ENCODE measurements around the gene CDH20.

The CDH20 gene

DNA sequence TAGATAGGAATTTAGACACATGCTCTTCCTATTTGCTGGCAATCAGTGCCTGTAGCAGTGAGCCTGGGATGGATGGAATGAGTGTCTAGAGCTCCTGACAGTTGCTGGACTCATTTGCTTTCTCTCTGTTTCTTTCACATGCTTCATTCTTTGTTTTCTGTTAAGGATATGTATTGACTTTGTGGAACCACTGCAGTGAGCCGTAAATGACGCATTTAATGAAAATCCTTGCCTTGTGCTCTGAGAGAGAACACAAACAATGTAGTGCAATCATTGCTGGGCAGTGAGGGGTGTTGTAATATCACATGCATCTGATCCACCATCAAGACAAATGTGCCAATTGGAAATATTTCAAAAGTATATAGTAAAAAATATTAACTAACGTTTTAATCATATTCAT is 25.2 kb upstream of the CDH20 start:
- TF ChIP-seq, protein P1, sequence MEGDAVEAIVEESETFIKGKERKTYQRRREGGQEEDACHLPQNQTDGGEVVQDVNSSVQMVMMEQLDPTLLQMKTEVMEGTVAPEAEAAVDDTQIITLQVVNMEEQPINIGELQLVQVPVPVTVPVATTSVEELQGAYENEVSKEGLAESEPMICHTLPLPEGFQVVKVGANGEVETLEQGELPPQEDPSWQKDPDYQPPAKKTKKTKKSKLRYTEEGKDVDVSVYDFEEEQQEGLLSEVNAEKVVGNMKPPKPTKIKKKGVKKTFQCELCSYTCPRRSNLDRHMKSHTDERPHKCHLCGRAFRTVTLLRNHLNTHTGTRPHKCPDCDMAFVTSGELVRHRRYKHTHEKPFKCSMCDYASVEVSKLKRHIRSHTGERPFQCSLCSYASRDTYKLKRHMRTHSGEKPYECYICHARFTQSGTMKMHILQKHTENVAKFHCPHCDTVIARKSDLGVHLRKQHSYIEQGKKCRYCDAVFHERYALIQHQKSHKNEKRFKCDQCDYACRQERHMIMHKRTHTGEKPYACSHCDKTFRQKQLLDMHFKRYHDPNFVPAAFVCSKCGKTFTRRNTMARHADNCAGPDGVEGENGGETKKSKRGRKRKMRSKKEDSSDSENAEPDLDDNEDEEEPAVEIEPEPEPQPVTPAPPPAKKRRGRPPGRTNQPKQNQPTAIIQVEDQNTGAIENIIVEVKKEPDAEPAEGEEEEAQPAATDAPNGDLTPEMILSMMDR (conservative IDR thresholded peaks at IDR 0.05; ENCODE audit: low read length): no peak
- no peak for DNase-seq (ENCODE audit: low read depth)
- H3K4me3 ChIP-seq (ENCODE audit: low read length): no peak overlapping the region

DNA sequence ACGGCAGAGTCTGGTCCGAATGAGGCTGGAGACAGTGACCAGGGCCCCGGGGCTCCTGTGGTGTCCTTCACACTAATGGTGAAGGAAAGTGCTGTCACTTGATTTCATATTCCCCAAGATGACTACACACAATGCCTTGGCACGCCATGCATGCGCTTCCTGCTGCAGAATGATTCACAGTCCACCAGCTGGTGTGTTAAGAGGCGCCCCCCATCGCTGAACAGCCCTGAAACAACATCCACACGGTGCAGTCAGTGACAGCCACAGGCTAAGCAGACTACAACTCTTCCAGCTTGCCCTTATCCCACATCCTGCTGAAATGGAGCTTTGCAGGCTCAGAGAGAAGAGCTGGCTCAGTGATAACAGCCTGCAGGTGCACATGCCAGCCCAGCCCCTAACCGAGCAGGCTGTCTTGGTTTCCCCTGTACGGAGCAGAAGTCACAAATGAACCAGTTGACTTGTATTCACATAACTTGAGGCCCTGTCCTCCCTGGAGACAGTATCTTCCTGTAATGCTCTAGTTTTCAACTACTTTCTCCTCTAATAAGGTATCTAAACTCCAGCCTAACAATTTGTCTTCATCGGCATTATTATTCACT is 24.3 kb upstream of the CDH20 start:
- no peak for DNase-seq (ENCODE audit: low read depth)
- no peak overlapping the region for H3K4me3 ChIP-seq (ENCODE audit: low read length)

DNA sequence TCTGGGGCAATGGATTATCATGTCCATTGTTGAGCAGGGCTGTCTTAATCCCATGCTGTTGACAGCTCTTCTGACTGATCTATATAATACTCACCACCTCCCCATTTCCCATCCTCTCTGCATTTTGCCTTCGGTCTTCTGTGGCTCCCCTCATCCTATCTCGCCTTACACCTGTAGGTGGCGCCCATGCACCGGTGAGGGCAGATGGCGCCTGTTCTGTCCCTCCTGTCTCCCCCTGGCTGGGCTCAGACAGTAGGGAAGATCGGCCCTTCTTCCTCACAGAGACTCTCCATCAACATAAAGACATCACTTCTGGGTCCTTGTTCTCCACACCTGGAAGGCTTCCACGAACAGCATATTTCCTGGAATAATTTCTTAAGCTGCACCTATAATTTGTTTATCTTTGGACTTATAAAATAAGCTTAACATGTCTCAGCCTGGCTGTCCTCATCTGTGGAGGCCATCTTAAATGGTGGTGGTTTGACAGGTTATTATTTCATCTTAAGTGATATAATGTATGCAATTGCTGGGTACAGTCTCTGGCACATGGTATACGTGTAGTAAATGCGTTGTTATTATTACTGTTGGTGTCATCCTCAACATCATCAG is 10.9 kb upstream of the CDH20 start:
- DNase-seq (ENCODE audit: low read depth): peak; percentile 50
- H3K4me3 ChIP-seq (ENCODE audit: low read length): no peak overlapping the region
- TF ChIP-seq, protein P1 (conservative IDR thresholded peaks at IDR 0.05; ENCODE audit: low read length): peak; percentile 97

More for the DNA sequence above, 24.3 kb upstream of the CDH20 start:
- TF ChIP-seq, protein P1 (conservative IDR thresholded peaks at IDR 0.05; ENCODE audit: low read length): no peak

DNA sequence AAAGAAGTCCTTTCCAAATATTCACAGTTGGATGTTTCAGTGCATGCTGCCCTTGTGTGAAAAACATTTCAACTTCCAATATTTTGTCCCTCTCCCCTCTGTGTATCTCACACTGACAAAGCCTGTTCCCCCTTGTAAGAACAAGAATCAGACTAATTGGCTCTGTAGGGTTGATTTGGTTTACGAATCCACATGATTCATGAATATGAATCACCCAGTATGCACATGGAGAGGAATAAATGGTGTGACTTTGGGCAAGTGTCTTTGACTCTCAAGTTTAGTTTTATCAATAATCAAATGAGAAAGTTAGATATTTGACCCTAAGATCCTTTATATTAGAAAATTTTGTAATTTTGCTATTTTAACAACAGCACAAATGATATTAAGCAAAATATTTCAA is 9.3 kb upstream of the CDH20 start:
- no peak overlapping the region for H3K4me3 ChIP-seq (ENCODE audit: low read length)
- no peak for DNase-seq (ENCODE audit: low read depth)
- TF ChIP-seq, protein P1 (conservative IDR thresholded peaks at IDR 0.05; ENCODE audit: low read length): no peak

DNA sequence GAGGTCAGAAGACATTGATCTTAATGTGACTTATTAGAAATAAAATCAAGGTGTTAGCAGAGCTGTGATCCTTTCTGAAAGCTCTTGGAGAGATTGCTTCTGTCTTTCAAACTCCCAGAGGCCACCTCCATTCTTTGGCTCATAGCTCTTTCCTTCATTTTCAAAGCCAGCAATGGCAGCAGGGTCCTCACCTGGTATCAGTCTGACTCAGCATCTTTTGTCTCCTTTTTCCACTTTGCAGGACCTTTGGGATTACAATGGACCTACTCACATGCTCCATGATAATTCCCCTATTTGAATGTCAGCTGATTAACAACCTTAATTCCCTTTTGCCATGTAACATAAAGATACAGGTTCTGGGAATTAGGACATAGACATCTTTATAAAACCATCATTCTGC is 6.8 kb upstream of the CDH20 start:
- TF ChIP-seq, protein P1 (conservative IDR thresholded peaks at IDR 0.05; ENCODE audit: low read length): no peak
- no peak overlapping the region for H3K4me3 ChIP-seq (ENCODE audit: low read length)

DNA sequence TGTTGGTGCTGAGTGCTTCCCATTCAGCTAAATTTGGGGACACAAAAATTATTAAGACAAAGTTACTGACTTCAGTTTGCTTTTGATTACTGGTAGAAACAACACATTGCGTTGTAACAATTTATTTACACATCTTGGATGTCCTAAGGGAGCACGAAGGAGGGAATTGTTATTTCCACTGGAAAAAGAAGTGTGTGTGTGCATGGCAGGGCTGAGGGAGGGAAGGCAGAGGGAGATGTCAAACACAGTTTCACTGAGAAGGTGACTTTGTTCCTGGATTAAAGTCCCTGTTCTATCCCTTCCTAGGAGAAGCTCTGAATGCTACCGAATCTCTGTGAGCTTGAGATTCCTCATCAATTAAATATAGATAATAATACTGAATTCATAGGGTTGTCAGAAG is 3.8 kb upstream of the CDH20 start:
- no peak overlapping the region for H3K4me3 ChIP-seq (ENCODE audit: low read length)
- TF ChIP-seq, protein P1 (conservative IDR thresholded peaks at IDR 0.05; ENCODE audit: low read length): no peak
- DNase-seq (ENCODE audit: low read depth): no peak

More for the DNA sequence above, 6.8 kb upstream of the CDH20 start:
- DNase-seq (ENCODE audit: low read depth): no peak

DNA sequence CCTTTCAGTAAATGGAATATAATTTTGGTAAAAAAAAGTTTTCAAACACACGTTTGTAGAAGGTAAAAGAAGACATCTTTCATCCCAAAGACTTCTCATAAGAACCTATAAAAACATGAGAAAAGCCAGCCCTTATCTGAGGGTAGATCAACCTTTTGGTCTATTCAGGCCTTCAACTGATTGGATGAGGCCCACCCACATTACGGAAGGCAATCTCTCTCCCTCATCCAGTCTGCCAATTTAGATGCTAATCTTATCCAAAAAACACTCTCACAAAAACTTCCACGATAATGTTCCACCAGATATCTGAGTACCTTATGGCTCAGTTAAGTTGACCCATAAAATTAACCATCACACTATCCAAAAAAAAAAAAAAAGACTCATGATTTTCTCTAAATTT is 2.2 kb upstream of the CDH20 start:
- H3K4me3 ChIP-seq (ENCODE audit: low read length): no peak overlapping the region

More for the DNA sequence above, 2.2 kb upstream of the CDH20 start:
- TF ChIP-seq, protein P1 (conservative IDR thresholded peaks at IDR 0.05; ENCODE audit: low read length): no peak
- no peak for DNase-seq (ENCODE audit: low read depth)
